Left colon (tissue), 2 donors: ENCODE measurements around the gene NPB. TPM values are rescaled to one million over a fixed set of nuclear protein-coding genes. Genes with fewer than 3 reads are reported as not detected.
A peak's percentile ranks its signal among the peaks of the same experiment; 100 is the strongest.
"Not testable (repeated sequence)": the region's sequence is repeated elsewhere in the genome, so short reads cannot be mapped to it uniquely, and the experiment has no call there.

ENCODE experiments used
- ATAC-seq: fragments of 200-7000 bp; cut with Tn5 transposase; one replicate; pipeline ENCODE4 v1.9.1; 2020; ENCODE audit warnings: mild to moderate bottlenecking, moderate library complexity
- DNase-seq, 2 donors: peaks; one replicate each; pipeline ENCODE4 v3.0.0-alpha.2; 2020
- intact Hi-C, 2 donors: fragments of 100-400 bp; cut with DNase I in 1 of 2; cut with micrococcal nuclease in 1 of 2; formaldehyde crosslinking; loops; one replicate each; pipeline versions ENCODE4 v1.11.2 to v1.14.0; 2022; cut with DNase I, micrococcal nuclease
- total RNA-seq, 2 donors: library from RNA; stranded (reverse); fragmentation: NEBNext Ultra II Directional; extraction: Animal tissue kit (Norgen Biotek cat#: 25700); gene quantifications; one replicate each; pipeline ENCODE4 v1.2.1, GENCODE V29; 2021
- donor health status: DM: no; HTN: no; CAD: no.
- donor health status: DM: yes; HTN: yes; CAD: no.

NPB gene
- total RNA-seq, 2 donors from 2014 or later: 0.11 TPM; not detected in 1

DNA sequence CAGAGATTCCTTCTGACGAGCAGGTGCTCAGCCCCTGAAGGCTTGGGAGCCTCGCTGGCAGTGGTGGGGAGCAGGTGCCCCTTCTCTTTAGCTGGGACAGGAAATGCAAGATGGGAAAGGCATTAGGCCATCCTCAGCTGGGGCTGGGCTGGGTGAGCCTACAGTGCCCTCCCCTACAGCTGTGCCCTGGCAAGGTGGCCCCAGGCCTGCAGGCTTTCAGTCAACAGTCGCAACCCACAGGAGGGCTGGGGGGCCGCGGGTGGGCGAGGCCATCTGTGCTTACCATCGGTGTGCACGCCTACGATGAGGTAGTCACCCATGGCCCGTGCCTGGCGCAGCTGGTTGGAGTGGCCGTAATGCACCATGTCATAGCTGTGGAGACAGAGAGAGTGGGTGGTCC is 7.2 kb downstream of the NPB start:
- no peak for ATAC-seq
- intact Hi-C loops: no loop called here
- no peak for DNase-seq

DNA sequence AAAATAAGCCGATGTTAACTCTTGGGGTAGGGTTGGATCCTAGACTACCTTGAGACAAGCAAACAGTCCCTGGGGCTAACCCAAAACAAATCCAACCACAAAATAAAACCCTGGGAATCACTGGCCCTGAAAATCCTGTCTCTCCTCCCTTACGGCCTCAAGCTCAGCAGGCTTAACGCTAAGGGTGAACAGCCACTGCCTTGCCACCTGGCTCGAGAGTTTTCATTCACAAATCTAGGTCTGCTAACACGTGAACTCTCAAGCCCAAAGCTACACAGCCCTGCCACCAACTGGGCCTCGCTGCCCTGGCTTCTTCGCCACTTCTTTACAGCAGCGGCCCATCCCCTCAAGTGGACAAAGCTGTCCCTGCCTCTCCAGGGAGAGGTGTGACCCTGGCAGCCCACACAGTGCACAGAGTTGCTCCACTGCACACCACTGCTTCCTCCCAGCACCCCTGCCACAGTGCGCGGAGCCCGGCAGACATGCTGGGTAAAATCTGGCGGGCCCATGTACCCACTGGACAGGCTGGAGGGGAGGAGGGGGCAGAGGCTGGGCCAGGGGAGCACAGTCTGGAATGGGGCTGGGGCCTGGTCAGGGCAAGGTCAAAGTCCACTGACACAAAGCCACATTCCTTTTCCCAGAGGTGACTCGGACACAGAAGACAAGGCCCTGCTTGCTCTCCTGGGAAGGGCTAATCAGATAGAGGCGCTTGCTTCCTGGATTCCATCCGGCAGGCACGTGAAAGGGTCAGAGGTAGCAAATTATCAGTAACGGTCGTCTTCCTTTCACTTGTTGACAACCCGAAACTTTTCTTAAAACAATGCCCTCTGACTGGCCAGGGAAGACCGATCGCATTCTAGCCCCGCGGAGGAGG is 8.2 kb downstream of the NPB start:
- peak; percentile 60 for ATAC-seq
- DNase-seq: peak; percentile 43 to 69
- intact Hi-C loops: no loop called here

DNA sequence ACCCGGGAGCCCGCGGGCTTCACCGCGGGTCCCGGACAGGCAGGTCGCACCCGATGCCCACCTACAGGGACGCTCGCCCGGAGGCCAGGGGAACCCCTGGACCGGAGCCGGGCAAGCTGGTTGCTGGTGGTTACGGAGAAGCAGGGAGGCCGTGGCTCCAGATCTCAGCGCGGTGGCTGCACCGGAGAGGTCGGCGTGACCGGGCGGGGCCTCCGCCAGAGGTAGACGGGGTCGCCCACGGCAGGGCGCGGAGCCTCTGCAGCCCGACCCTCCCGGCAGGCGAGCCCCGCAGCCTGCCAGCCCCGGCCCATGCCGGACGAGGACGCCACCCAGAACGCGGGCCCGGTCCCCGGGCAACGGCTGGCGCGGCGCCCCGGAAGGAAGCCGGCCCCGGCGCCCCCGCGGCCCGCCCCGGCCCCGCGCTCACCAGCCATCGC is 8.8 kb downstream of the NPB start:
- no peak for DNase-seq
- intact Hi-C loops: no loop called here
- ATAC-seq: peak; percentile 13

DNA sequence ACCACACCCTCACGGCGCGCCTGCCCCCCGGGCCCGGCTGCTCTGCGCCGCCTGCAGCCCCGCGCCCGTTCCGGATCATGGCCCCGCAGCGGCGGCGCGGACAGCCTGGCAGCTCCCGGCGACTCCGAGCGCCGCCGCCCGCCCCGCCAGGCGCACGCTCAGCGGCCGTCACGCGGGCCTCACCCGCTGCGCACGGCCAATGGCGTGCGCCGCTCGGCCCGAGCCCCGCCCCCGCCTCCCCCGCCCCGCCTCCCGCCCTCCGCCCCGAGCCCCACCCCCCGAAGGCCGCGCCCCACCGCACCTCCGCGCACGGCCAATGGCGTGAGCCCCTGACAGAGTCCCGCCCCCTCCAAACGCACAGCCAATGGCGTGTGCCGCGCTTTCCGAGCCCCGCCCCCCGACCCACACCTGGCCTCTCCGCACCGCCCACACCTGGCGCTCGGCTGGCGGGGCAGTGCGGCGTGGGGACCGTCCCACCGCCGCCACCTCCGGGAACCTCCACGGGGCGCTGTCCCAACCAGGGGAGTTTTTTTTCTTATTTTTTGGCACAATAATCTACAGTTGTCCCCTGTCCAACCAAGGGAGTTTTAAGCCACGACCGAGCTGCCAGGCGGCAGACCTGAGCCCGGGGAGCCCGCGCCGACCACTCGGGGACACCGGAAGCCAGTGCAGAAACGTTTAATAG is 9.4 kb downstream of the NPB start, which contains the start of gene PCYT2:
Gene PCYT2 (minus strand): TSS at position 123 of the 685 bp plus-strand sequence. CDS start 44 bp downstream, at position 79.
- ATAC-seq: peak; percentile 88
- peak; percentile 95 for DNase-seq
- intact Hi-C loops: no loop called here

DNA sequence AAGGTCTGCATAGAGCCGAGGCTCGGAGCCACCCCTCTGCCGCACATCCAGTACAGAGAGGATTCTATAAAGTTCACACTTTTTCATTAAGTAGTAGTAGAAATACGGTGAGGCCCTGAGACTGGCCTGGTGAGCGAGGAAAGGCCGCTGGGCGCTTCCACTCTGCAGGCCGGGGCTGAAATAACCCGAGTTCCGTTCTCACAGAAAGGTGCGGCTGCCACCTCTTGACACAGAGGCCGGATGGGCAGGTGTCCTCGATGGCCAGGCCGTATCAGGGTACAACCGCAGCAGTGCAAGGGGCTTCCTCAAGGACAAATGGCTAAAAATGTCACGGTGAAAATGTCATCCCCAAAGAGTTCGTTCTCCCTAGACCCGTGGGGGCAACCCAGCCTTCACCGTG is 9.9 kb downstream of the NPB start:
- intact Hi-C loops: no loop called here
- no peak for DNase-seq
- ATAC-seq: no peak

DNA sequence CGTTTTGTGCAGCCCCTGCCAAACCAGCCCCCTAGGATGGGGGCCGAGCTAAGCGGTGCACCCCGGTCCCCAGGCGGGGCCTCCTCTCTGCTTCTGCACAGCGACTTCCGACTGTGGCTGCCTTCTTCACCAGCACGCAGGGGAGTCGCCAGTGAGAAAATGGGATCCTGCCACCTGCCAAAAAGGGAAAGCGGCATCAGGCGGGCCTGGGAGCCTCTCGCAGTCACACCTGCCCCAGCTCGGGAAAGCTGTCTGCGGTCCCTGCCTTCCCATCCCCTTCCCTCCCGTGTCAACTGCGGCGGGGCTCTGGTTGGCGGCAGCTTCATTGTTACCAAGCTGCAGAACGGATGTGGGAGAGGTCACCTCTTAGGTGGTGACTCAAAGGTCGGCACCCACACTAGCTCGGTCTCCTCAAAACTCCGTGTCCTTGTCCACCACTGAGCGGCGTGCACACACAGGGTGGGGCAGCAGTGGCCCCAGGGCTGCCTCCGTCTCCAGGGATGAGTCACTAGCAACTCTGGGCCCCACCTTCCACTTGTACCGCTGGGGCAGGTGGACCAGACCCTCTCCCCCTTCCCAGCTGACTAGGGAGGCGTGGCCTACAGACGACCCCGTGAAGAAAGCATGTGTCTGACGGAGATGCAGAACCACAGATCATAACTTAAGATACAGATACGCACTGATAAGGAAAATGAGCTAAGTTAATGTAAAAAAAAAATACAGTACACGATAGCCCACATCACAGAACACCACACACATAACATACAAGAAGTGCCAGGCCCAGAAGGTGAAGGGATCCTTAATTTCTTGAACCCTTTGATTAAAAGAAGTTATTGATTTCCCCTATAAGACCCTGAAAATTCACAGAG is 10.6 kb downstream of the NPB start:
- intact Hi-C loops: no loop called here
- DNase-seq (no peak), ATAC-seq (no peak)

DNA sequence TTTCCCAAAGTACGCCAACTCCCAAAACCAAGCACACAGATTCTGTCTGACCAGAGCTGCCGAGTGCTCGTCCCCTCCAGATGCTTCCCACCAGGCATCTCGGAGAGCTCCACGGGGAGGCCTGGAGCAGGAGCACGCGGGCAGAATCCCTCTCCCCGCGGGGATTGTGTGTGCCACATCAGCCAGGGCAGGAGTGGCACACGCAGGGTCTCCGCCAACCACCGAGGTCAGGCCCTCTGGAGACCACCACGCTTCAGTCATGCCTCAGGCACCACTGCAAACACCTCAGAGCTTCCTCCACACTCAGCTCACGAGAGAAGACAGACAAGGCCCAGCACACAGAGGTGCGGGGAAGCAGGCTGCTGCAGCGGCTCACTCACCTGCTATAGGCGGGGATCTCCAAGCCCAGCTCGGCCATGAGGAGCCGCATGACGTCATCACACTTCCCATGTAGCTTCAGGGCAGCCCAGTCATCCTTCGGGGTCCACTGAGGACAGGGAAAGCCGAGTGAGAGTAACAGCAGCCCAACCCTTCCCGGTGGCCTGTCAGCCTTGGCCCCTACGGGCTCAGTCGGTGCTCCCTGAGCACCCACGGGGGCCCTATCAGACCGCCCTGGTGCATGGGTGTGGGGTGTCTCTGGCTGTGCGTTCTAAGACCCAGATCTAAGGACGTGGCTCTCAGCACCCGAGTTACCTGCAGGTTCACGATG is 11.5 kb downstream of the NPB start:
- ATAC-seq (no peak), DNase-seq (no peak)
- intact Hi-C loops: no loop called here

DNA sequence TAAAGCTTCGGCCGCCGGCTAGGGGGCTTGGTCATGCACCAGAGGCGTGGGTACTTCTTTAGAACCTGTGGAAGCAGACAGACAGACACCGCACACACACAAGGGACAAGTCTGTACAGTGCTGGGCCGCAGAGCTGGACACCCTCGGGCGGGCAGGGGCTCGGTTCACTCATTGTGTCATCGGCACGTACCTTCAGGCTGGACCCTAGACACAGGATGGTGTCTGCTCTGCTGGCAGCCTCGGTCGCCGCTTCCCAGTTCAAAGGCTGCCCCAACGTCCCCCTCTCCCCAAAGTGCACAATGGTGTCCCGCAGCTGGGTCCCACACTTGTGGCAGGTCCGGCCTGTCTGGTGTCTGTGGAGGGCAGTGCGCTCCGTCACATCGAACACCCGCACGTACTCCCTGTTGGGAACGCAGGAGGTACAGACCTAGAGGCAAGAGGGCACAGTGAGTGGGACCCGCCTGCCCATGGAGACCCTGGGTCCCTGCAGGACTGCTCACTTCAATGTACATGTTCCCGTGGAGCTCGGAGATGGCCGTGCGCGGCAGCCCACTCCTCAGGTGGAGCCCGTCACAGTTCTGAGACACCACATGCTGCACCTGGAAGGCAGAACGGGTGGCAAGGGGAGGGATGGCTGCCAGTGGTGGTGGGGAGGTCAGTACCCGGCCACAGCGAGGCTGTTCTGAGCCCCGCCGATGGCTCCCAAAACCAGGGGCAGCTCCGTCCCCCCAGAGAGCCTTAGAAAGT is 12.2 kb downstream of the NPB start:
- intact Hi-C loops: no loop called here
- ATAC-seq: no peak
- DNase-seq: no peak

DNA sequence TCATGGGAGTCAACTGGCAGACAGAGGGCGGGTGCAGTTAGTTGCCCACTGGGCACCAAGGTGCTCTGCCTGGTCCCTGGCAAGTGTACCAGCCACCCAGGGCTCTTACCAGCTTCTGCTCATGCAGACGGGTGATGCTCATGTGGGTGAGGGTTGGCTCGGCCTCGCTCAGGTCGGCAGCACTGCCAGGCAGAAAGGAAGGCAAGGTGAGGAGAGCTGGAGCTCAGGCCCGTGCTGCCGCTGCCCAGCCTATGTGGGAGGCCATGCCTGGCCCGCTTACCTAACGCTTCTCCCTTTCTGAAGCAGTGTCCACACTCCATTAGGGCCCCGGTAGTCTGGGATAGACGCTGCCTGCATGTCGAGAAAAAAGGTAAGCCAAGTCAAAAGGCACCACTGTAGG is 13.3 kb downstream of the NPB start:
- DNase-seq (no peak), ATAC-seq (no peak)
- intact Hi-C loops: no loop called here

DNA sequence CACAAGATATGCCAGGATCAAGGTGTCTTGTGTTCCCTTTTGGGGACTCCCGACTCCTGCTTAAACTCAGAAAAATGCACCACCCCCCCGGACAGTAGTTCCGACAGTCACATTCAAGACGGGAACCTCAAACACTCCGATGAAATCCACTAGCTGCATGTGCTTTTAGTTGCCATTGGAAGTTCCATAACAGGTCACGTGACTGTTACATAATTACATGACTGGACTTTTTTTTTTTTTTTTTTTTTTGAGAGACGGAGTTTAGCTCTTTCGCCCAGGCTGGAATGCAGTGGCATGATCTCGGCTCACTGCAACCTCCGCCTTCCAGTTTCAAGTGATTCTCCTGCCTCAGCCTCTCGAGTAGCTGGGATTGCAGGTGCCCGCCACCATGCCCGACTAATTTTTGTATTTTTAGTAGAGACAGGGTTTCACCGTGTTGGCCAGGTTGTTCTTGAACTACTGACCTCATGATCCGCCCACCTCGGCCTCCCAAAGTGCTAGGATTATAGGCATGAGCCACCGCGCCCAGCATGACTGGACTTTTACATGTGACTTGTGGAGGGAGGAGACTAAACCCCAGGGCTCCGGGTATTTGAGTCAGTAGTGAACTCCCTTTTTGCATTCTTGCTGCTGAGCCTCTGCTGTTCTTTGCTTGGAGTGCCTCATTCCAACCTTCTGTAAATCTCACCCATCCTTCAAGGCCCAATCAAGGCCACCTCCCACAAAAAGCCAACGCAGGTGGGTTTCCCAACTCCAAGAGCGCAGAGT is 14.4 kb downstream of the NPB start:
- ATAC-seq (peak; percentile 49), DNase-seq (peak; percentile 56 to 73)
- intact Hi-C loops: no loop called here

DNA sequence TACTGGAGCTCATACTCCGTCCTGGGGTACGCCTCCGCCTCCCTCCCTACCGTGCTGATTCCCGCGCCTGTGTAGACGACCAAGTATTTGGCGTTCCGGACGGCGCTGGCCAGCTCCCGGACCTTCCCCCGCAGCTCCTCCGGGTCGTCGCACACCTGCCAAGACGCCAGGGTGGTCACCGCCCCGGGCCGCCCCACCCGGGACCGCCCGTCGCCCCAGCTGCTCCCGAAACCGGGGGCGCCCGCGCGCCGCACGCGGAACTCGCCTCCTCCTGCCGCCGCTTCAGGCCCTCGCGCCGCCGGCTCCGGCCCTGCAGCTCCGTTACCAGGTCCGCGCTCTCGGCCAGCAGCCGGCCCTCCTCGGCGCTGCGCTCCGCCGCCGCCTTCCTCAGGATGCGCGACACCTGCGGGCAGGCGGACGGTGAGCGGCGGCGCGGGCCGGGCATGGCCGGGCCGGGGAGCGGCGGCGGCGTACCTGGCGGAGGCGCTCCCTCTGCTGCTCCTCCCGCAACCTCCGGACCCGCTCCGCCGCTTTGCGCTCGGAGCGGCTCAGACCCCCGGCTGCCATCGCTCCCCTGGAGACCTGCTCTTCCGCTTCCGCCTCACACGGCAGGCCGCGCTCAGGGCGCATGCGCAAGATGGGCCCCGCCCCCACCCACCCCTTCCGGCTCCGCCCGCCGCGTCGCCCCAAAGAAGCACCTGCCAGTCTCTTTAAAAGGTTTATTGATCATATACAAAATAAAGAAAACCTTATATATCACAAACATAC is 15.7 kb downstream of the NPB start, which contains the start of gene SIRT7:
Gene SIRT7 (minus strand): TSS at position 612 of the 768 bp plus-strand sequence. CDS start 45 bp downstream, at position 567.
- DNase-seq (peak; percentile 73 to 82), ATAC-seq (peak; percentile 75)
- intact Hi-C loops: no loop called here

DNA sequence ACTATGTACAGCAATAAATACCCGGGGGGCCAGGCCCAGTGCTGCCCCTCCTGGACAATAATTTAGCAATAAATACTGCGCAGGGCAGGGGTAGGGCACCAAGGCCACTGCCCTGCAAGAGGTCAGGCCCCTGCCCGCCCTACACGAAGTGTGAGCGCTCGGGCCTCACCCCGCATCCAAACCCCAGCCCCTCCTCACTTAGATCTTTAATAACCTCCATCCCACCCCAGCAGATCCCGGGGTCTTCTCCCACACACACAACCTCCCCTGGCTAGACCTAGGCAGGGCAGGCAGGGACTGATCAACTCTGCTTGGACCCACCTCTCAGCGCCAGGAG is 16.3 kb downstream of the NPB start:
- ATAC-seq: peak; percentile 18
- DNase-seq, intact Hi-C loops: not testable (repeated sequence)

DNA sequence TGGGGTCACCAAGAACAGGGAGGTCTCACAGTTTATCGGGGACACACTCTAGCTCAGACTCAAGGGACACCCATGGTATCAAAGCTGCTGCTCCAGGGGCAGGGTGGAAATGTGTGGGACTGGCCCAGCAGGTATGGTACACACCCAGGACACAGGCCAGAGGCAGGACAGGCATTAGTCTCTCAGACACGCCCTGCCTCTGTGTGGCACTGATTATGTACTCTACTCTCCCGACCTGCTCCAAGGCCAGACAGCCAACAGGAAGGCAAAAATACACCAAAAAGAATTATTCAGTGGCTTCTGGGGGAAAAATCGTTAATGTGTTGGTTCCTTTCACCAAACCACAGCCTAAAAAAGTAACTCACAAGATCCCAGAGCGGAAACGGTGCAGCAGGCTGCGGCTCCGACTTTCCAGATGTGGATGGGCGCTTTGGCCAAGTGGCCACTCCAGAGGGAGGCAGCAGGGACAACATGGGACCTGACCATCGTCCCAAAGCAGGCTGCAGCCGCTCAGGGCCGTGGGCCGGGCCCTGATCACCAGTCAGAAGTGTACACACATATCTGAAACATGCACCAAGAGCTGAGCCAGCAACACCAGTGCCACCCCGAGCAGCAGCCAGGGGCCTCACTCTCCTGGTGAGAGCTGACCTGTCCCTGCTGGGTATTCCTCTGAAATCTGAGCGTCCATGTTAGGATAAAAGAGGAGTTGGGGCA is 17.0 kb downstream of the NPB start:
- ATAC-seq (peak; percentile 82), DNase-seq (peak; percentile 82 to 88)
- intact Hi-C loops: no loop called here

DNA sequence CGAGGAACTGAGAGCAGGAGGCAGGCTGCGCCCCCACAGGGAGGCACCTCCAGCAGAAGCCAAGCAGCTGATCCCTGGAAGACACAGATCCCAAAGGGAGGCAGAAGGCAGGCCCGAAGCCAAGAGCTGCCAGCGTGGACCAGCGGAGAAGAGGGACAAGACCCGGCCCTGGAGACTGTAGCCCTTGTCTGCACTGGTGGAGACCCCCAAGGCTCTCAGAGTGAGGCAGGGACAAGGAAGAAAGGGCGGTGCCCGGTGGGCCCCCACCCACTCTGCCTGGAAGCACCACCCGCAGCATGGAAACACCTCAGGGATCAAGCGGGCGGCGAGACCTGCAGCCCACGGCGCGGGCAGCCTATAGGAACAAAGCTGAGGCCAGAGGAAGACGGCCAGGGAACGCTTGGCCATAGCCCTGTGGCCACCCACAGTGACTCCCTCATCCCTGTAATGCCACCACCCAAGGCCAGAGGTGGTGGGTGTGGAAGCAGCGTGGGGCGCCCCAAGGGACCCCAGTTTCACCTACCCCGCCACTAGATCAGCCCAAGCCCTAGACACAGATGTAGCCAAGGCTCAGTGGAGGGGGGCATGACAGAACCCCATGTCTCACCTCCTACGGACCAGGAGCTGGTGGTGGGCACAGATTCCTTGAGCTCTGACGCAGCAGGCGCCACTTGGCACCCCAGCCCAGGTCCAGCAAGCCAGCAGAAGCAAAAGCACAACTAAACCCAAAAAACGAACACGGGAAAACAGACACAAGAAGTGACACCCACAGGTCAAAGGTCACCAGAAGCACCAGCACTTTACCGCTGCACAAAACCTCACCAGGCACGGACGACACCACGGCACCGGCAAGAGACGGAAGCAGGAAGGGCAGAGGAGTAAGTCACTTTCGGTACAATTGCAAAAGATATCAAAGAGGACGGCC is 18.8 kb downstream of the NPB start:
- intact Hi-C loops: no loop called here
- DNase-seq: no peak
- no peak for ATAC-seq

DNA sequence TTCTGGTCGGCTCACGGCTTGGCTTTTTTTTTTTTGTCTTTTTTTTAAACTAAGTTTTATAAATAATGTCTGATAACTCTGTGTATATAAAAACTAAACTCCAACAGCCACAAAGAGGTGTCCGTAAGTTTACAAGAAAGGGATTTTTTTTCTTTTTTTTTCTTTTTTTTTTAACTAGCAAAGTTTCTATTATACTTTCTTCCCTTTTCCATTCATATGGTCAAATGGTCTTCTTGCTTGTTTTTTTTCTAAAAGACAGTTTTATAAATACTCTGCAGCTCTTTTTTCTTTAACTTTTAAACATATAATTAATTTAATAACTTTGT is 19.5 kb downstream of the NPB start:
- ATAC-seq (no peak), DNase-seq (no peak)
- intact Hi-C loops: no loop called here
